Inferior parietal cortex (tissue), 1 donor: Measurements from ENCODE around the gene PERM1.

Experiments
- DNase-seq: peaks from one replicate; pipeline ENCODE4 v3.0.0-alpha.2; 2016; ENCODE audit errors: extremely low spot score

Gene PERM1

GRCh38 chr1:964691-965525, 17.0 kb downstream of the PERM1 start:
- DNase-seq, result no peak

DNA sequence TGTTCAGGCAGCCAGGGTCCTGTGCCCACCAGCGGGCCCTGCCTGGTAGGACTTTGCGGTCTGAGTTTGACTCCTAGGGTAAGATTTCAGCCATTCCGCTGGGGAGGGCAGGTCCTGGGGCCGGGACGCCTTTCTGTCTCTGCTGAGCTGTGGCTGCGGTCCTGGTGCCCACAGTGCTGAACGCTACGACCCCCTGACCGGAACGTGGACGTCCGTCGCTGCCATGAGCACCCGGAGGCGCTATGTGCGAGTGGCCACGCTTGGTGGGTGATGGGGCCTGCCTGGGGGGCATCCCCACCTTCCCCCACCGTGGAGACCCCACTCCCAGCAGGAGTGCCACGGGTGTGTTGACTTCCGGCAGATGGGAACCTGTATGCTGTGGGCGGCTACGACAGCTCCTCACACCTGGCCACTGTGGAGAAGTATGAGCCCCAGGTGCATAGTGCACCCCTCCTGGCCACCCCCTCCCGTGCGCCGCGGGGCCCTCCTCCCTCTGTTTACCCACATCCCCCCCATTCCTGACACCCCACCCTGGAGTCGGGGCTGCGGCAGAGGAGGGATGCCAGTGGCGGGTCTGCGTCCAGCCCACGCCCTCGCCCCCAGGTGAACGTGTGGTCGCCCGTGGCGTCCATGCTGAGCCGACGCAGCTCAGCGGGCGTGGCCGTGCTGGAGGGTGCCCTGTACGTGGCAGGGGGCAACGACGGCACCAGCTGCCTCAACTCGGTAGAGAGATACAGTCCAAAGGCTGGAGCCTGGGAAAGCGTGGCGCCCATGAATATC, 18.0 kb downstream of the PERM1 start:
- DNase-seq, result no peak

- no peak for DNase-seq
Observed at GRCh38 chr1:963301-963651, 18.6 kb downstream of the PERM1 start.

DNA sequence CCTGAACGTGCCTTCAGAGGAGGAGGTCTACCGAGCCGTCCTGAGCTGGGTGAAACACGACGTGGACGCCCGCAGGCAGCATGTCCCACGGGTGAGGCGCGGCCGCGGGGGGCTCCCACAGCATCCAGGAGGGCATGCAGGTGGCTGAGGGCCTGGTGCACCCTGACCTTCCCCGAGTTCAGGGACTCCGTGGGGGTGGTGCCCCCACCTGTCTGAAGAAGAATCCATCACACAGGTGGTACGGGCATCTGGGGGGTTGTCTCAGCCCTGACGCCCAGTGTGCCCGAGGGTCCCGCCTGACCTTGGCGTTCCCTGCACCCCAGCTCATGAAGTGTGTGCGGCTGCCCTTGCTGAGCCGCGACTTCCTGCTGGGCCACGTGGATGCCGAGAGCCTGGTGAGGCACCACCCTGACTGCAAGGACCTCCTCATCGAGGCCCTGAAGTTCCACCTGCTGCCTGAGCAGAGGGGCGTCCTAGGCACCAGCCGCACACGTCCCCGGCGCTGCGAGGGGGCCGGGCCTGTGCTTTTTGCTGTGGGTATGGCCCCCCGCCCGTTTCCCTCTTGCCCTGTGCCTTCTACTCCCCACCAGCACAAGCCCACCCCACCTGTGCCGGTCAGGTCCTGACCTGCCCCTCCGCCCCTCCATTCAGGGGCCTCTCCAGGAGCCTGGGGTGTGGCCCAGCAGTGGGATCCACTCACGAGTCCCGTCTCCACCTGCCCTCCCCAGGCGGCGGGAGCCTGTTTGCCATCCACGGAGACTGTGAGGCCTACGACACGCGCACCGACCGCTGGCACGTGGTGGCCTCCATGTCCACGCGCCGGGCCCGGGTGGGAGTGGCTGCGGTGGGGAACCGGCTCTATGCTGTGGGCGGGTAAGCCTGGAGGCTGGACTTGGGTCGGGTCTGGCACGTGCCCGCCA, 19.3 kb downstream of the PERM1 start:
- DNase-seq, result no peak

DNA sequence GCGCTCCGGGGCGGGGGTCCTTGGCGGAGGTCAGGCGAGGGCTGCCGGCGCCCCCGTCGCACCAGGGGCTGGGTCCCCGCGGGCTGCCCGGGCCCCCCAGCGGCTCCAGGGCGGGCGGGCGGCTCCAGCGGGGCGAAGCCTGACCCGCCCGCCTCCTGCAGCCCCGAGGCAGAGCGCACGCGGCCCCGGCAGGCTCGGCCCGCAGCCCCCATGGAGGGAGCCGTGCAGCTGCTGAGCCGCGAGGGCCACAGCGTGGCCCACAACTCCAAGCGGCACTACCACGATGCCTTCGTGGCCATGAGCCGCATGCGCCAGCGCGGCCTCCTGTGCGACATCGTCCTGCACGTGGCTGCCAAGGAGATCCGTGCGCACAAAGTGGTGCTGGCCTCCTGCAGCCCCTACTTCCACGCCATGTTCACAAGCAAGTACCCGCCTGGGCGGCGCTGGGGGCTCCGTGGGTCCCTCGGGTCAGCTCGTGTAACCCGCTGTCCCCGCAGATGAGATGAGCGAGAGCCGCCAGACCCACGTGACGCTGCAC, 20.7 kb downstream of the PERM1 start:
- DNase-seq, result no peak

- DNase-seq, result peak; percentile 65
Observed at GRCh38 chr1:960363-961131, 21.3 kb downstream of the PERM1 start, which contains the start of gene KLHL17. TSS of gene KLHL17 (plus strand) at chr1:960584. CDS start at chr1:960694, 110 bp downstream.

- no peak for DNase-seq
Observed at GRCh38 chr1:959731-960362, 22.0 kb downstream of the PERM1 start.

DNA sequence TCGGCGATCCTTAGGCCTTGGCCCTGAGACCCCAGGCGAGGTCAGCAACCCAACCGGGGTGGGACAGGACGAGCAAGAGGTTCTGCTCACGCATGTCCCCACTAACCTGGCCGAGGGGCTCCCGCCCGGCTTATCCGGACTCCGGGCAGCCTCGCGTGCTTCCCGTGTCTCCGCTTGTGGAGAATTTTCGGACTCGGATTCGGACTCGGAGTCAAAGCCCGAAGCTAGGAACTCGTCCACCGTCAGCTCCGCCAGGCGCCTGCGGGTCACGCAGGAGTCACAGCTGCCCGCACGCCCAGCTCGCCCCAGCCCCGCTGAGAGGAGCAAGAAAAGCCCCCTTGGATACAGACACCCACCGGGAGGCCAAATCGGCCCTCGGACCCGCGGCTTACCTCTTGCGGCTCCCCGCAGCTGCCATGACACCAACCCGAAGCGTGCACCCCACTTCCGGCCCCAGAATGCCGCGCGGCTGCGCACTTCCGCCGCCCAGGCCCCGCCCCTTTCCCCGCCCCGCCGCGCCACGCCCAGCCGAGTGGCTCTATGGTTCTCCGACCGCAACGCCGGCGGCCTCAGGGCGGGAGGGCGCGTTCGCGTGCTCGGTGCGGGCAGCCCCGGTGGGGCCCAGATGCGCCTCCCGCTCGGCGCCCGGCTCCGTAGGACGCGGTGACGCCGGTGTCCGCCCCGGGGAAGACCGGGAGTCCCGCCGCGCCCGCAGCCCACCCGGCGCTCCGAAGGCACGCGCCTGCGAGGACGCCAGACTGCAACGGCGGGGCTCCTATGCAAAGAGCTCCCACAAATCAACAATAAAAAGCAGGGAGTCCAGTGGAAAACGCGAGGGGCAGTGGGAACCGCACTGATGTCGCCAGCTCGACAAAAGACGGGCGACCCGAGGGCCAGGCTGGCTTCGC, 22.8 kb downstream of the PERM1 start, which contains the start of gene NOC2L:
NOC2L (minus strand) TSS at position 434 of the 908 bp plus-strand sequence; CDS start at position 418, 16 bp downstream.
- peak; percentile 87 for DNase-seq

DNA sequence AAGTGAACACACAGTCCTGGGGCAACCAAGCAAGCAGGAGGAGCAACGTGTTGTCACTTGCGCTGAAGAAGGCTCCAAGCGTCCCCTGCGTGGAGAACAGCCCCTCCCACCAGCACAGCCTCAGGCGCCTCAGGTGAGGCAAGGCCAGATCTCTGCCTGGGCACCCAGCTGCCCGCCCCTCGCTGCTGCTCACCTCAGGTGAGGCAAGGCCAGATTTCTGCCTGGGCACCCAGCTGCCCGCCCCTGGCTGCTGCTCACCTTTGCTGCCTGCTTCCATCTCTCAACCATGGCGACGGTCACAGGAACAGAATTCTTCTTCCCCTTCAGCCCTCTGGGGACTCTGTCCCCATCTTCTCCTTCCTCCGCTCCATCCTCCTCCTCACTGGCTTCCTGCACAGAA, 25.3 kb downstream of the PERM1 start:
- no peak for DNase-seq

DNA sequence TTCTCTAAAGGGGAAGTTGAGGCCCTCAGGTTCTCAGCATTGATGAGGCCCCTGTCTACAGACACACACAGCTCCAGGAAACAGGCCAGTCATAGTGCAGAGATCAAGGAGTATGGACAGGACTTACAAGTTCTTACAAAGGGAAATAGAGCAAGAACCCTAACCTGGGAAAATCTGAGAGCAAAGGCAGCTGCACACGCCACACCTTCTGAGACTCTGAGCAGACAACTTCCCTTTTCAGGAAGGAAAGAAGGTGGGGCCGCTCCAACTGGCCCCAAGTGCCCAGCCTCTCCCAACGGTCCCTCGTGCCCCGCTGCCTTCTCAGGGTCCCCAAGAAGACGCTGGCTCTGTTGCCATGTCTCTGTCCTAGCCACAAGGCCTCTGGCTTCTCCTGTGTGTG, 26.4 kb downstream of the PERM1 start:
- no peak for DNase-seq

- no peak for DNase-seq
Observed at GRCh38 chr1:954927-955326, 27.0 kb downstream of the PERM1 start.

GRCh38 chr1:953524-954320, 28.2 kb downstream of the PERM1 start:
- no peak for DNase-seq

DNA sequence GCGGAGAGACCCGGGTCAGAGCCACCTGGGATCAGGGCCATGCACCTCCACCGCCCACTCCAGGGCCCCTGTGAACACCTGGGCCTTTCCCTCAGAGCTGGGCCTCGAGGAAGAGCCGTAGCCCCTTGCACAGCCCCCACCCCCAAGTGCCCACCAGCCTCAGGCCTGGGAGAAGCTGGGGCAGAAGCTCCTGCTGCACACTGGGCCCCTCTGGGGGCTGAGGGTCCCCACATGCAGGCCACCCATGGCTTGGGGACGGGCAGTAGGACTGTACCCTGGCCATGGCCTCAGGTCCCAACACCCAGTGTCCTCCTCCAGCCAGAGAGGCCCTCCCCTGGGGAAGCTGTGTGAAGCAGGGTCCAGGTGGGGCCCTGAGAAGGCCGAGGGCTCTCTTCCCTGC, 29.3 kb downstream of the PERM1 start:
- no peak for DNase-seq

DNA sequence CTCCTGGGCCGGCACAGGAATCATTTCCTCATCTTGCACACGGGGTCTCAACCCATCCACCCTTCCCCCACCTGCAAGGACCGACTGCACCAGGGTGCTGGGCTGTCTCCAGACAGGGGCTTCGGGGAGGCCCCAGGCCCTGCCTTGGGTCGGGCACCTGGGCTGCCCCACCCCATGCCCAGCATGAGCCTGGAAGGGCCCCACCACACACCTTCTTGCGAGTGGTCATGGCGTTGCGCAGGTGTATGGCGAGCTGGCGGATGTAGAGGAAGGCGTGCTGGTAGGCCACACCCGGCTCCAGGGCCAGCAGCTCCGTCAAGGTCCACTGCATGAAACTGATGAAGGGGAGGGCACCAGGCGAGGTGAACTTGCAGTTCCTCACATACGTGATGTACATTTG, 29.7 kb downstream of the PERM1 start:
- DNase-seq, result no peak

- no peak for DNase-seq
Observed at GRCh38 chr1:951364-951763, 30.5 kb downstream of the PERM1 start.

DNA sequence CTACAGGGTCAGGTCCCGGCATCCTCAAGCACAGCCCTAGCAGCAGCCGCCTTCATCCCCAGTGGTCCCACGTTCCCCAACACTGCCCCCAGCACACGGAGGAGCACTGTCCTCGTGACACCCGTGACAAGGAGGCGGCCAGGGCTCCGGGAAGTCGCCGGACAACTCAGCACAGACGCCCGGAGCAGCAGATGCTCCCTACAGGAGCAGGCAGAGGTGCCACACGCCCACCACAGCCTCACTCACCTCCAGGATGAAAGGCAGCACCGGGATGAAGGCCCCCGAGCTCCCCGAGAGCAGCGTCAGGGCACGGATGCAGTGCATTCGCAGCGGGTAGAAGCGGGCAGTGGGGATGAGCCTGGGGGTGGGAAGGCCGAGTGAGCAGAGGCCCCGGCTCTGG, 31.0 kb downstream of the PERM1 start:
- DNase-seq, result no peak

DNA sequence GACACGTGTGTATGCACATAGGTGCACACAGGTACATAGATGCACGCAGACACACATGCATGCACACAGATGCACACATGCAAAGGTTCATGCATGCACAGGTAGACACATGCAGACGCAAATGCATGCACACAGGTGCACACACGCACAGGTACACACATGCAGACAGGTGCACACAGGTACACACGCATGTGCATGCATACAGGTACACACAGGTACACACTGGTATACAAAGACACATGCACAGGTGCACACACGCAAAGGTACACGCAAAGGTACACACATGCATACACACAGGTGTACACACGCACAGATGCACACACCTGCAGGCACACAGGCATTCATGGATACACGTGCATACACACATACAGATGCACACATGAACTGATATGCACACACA, 31.6 kb downstream of the PERM1 start:
- no peak for DNase-seq

- DNase-seq, result no peak
Observed at GRCh38 chr1:947958-948357, 33.9 kb downstream of the PERM1 start.
